GM19452 (cell line): ENCODE measurements around the gene IPCEF1.
A peak's percentile ranks its signal among the peaks of the same experiment; 100 is the strongest.
"Not testable (repeated sequence)": the region's sequence is repeated elsewhere in the genome, so short reads cannot be mapped to it uniquely, and the experiment has no call there.

Experiments
- ATAC-seq: cut with Tn5 transposase; IDR thresholded peaks from one replicate; pipeline ENCODE4 v1.9.1; 2021; ENCODE audit not compliant: unreplicated experiment

Gene IPCEF1

DNA sequence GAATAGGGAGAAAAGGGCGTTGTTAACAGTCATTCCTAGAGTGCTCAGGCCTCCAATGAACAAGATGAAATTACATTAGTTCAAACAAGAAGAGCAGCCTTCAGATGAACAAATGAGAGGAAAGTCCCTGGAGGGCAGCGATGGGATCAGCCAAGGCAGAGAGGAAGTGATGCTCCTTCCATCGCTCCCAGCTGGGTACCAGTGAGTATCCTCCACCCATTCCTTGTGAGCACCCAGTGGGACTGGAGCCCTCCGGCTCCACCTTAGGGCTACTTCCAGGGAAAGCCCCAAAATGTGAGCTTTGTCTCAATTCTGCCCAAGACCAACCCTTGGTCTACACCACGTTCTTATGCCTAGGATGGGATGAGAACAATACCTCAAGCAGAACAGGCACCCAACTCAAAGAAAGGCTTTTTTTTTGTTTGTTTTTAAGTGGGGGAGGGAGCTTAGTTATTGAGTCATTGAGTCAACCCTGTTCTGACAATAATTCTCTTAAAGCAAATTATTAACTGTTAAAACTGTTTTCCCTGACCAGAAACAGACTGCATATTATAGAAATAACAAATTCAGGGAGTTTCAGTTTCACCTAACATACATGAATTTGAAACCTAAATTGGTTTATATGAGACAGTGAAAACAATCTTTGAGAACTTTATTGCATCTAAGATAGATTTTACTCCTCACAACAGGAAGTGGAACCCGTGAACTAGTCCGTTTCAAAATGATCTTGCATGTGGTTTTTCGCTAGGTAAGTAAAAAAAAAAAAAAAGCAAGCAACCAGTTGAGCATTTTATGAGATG, 106.9 kb downstream of the IPCEF1 start:
- peak; percentile 62 for ATAC-seq

DNA sequence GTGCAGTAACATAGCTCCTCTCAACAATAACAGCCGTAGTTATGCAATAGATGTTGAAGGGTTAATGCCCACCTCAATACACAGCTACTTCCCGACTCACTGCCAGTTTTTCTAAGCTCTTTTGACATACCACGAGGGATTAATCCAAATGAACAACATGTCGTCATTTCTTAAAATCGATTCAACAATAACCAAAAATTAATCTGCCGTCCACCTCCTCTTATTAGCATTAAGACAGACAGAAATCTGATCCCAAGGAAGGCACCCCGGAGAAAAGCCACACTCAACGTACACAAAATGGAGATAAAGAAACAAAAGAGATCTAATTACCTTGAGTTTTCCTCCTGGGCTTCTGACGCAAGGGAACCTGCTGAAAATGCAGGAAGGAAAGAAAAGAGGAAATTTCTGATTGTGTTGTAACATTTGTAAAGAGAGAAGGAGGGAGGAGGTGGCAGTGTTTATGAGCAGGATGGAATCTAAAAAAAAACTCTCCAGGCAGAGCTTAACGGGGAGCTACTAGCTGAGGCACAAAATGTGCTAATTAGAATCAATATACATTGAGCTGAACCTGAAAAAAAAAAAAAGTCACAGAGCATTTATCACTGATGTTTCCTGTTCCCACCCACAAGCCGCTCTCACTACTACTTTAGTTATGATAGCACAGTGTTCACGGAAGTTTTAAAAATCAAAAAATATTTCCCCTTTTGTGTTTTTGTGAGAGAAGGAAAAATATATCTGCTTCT, 109.3 kb downstream of the IPCEF1 start:
- ATAC-seq = peak; percentile 37

DNA sequence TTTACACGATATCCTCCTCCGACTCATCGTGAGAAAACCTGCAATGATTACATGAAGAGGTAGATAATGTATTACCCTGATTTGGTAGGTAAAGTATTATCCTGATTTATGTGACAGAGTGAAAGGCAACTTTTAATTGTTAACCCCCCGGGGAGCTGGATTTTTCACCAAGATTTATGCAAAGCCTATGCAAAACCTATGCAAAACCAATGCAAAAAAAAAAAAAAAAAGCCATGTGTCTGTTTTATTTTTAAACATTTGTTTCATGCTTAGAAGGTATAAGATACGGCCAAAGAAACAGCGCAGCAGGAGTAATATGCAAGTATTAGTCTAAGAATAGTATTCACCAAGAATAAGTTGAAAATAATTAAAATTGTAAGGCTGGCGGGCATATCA, 109.9 kb downstream of the IPCEF1 start:
- ATAC-seq = no peak

DNA sequence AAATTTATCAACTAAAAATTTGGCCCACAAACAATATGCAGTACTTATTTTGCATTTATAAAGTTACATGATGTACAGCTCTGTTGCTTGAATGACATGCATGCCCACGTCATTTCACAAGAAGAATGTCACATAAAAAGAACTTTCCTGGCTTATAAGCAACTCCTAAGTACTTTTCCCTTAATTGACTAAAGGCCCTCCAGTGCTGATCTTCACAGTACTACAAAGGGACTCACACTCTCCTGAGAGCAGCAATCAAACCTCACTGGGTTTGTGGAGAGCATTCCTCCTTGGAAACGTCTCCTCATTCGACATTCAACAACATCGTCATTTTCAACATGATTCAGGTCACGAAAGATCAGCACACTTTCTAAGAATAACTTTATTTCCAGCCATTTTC, 111.1 kb downstream of the IPCEF1 start:
- no peak for ATAC-seq

DNA sequence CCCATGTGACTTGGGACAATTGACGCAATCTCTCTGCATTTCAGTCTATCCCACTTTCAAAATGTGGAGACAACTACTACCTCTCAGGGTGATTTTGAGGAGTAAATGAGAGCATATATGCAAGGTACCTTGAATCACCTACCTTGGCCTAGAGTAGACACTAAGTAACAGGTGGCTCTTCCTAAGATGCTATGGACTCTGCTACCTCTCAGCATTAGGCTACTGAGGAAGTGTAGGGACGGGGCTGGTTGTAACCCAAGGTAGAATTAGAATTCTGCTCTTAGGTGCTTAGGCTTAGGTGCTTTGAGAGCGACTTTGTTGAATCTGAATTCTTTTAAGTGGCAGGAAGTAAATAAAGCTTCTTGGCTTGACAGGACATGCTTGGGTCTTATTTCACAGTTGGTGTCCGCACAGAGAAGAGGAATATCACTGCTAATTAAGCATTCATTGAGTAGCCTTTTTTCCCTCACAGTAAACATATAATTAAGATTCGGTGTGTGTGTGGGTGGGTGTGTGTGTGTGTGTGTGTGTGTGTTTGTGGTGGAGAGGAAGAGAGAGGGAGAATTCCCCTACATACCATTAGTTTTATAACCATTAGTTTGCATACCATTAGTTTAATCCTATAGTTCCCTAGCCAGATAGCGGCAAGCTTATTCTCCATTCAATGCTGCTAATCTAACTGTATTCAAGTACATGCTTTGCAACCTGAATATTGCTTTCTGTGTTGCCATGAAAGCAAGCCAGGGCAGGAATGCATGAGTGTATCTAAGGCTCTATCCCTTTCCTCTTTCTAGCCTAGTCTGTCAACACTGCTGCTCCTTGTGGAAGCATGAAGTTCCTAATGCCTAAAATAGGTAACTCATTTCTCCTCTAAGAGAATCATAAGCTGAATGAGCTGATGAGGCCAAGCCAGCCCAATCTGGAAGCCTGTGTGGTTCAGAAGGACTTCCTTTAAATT, 112.5 kb downstream of the IPCEF1 start:
- ATAC-seq = no peak

DNA sequence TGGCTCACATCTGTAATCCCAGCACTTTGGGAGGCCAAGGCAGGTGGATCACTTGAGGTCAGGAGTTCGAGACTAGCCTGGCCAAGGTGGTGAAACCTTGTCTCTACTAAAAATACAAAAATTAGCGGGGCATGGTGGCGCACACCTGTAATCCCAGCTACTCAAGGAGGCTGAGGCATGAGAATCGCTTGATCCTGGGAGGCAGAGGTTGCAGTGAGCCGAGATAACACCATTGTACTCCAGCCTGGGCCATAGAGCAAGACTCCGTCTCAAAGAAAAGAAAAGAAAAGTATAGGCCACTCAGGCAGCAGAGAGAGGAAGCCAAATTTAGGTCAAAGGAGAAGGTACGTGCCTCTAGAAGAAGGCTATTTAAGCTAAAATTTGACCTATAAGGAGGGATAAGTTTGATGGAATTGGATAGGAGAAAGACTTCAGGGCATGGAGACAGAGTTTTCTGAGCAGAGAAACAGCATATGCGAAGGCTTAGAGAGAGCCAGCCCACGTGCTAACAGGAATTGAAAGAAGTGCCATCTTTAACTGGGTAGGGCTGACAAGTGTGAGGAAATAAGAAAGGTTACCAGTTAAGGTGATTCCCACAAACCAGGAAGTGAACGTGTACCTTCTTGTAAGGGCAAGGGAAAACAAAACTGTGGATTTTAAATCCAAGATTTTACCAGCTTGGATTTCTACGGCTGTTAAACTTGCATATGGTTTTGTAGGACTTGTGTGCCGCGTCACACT, 113.8 kb downstream of the IPCEF1 start:
- ATAC-seq = no peak

DNA sequence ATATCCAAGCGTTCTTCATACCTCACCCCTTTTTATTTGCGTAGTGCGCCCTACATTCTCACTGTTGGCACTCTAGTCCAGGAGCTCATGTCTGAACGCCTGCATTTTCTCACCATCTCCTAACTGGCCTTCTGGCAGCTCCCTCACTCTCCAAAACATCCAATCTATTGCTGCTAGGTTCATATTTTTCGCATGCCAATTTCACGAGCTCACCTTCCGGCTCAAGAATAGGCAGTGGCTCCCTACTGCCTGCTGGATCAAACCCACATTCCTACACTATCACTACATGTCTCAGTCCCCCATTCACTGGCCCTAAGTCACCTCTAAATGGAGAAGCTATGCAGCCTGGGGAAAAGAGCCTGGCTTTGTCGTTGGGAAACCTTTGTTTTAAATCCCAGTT, 115.0 kb downstream of the IPCEF1 start:
- no peak for ATAC-seq

DNA sequence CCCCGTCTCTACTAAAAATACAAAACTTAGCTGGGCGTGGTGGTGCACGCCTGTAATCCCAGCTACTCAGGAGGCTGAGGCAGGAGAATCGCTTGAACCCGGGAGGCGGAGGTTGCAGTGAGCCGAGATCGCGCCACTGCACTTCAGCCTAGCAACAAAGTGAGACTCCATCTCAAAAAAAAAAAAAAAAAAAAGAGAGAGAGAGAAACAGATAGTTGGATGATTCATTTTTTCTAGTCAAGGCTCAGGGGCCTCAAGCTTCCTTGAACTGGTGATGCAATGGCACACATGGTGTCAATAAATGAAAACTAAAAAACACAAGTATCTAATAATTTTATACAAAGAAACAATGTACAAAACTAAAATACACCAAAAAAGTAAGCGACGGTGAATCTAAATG, 115.5 kb downstream of the IPCEF1 start:
- ATAC-seq = not testable (repeated sequence)

DNA sequence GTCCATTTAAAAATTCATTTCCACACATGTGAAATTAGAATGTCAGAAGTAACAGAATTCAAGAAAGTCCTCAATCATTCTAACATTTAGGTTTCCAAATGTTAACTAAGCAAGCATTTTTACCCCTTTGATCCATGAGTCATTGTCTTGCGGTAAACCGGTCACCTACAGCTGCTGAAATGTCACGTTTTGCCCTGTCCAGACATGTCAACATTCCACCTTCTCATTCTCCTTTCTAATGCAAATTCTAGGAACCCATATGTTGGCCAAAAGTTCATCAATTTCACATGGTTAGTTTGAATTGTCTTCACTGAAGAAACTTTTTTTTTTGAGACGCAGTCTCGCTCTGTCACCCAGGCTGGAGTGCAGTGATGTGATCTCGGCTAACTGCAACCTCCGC, 117.2 kb downstream of the IPCEF1 start:
- ATAC-seq = no peak

DNA sequence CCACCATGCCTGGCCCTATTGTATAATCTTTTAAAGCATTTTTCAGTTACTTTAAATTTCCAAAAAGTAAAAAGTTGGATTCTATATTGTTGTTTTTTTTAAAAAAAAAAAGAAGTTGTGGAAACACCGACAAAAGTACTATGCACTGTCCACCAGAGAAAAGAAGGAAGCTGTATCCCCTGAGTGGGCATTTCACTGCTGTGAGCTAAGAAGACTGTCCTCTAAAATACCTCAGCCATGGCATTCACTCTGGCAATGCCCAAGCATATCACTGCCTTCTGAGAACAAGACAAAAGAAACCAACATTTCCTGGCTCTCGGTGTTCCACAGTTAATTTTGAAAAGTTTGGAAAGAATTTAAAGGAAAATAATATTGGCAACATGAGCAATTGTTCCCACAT, 117.8 kb downstream of the IPCEF1 start:
- ATAC-seq = no peak

DNA sequence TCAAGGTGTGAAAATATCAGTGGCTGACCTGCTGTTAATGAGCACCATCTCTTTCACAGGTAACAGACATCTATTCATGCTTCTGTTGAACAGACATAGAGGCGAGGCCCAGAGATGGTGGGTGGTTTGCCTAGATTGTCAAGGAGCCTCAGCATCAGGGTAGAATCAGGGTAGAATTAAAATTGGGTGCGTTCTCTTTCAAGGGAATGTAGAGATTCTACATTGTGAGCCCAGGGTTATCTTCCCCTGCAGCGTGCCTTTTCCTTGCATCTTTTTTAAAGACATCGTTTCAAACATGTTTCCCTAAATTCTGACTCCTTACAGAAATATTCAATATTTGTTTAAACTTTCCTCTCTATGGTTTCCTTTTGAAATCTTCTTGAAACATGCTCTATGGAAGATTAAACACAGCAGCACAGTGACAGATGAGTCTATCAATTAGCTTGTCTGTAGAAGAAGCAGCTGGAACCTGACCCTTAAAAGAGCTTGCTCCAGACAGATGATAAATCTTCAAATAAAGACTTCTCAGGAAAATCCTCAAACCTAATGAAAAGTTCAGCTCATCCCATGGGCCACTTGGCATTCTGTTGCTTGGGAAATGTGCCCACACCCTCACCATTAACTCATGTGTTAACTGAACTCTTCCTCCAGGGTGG, 119.8 kb downstream of the IPCEF1 start:
- no peak for ATAC-seq

DNA sequence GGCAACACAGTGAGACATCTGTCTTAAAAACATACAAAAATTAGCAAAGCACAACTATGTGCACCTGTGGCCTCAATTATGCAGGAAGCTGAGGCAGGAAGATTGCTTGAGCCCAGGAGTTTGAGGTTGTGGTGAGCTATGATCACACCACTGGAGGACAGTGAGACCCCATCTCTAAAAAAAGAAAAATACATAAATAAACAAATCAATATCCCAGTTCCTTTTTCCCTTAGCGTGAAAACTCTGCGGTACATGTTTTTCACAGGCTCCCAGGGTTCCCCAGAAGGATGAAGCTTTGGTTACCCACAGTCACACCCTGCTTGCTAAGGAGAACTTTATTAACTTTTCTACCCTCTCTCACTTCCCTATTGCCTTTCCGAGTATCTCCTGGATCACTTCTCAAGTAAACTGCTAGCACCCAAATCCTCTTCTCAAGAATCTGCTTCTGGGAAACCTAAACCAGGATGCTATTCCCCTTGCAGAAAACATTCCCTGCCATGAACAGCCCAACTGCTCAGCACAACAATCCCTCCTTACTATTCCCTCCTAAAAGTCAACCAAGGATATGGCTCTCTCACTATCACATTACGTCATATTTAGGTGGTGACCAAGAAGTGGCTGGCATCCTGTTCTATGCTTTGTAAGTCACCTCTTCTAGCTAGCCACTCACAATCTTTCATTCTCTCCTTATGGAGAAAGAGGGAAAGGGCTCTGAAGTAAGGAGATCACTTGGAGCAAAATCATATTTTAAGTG, 122.4 kb downstream of the IPCEF1 start:
- ATAC-seq = peak; percentile 61

DNA sequence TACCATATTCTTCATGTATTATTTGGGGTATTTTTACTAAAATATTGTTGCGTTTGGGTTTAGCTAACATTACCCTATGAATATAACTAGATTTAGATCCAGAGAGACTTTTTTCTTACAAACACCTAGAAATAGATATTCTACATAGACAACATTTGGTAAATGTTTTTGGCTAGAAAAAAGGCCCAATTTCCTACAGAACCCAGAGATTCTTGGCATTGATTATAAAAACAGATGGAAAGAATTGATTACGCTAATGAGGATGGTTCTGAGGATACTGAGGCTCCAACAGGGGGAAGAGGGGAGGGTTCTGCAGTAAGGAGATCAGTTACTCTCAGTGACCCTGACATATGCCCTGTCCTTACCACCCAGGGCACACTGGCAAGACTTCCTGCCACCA, 123.2 kb downstream of the IPCEF1 start:
- ATAC-seq = no peak

DNA sequence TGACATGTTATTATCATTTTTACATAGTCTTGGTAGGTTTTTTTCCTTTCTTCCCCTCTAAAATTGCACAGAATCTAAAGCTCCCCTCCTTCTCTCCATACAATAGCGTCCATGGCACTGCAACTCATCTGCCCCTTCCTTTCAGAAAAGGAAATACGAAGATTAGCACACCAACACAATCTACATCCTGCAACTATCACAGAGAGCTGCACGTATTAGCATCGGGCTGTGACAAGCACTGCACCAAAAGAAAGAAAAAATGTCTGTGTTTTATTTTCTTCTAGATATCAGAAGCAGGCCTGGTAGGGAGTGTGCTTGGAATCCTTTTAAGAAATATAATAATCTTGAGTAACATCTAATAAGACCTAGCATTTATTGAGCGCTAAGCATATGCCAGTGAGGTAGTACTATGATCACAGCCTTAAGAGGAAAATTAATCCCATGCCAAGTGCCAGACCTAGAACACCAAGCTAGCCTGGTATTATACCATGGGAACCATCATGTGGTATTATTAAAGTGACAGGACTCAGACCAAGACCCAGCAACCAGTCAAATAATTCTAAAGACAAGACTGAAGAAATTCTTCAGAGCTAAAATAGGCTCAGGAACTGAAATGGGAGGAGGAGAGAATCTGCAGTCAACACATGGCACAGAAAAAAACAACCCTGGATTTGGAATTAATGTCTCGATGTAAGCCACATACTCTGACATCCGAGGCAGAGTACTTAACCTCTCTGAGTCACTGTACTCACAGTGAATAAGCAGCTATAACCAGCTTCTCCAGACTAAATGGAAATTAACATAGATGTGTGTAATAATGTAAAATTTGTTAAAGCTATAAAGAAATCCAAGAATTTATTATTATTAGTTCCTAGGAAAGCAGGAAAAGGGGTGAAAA, 124.3 kb downstream of the IPCEF1 start:
- ATAC-seq = no peak

DNA sequence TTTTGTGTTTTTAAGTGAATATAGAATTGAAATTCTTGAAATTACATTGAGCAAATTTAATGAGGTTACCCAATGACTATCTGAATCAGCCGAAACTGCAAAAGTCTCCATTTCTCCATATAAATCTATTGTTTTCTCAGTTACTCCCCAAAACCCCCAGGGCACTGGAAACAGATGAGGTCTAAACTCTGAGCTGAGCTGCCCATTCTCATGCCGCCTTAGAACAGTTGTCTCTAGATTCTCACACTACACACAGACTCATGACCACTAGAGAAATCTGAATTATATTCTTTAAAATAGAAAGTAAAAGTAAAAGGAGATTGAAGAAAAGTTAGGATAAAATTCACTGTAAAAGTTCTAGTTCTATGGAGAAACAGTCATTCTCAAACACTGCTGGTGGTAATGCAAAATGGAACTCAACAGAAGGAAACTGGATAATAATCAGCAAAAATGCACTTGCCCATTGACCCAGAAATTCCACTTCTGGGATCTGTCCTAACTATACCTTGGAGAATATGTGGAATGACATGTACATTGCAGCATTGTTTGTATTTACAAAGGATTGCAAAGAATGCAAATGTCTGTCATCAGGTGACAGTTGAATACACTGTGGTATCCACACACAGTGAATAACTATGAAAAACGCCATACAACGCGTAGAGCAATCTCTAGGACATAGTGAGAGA, 125.5 kb downstream of the IPCEF1 start:
- ATAC-seq = no peak

DNA sequence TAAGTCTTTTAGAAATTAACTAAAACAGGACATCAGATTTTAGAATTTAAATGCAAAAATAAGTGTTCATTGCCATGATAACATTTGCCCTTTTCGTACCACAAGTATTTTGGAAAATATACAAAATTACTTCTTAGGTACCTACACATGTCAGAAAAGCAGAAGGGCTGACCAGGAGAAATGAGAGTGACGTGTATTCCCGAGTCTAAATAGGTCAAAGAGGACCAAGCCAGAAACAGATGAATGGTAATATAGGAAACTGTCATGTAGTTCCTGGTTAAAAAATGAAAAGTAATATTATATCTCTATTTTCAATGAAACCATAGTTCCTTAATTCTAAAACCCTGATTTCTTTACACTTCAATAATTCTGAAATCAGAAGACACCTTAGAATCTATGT, 126.2 kb downstream of the IPCEF1 start:
- no peak for ATAC-seq

DNA sequence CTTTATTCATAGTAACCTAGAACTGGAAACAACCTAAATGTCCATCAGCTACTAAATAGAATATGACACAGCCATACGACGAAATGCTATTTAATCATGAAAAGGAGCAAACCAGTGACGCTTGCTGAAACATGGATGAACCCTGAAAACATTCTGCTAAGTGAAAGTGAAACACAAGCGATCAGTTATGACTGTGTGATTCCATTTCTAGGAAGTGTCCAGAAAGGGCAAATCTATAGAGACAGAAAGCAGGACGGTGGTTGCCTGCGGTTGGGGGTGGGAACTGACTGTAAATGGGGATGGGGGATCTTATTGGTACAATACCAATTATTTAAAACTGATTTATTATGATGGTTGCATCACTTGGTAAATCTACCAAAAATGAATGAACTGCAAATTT, 126.8 kb downstream of the IPCEF1 start:
- ATAC-seq = peak; percentile 62

DNA sequence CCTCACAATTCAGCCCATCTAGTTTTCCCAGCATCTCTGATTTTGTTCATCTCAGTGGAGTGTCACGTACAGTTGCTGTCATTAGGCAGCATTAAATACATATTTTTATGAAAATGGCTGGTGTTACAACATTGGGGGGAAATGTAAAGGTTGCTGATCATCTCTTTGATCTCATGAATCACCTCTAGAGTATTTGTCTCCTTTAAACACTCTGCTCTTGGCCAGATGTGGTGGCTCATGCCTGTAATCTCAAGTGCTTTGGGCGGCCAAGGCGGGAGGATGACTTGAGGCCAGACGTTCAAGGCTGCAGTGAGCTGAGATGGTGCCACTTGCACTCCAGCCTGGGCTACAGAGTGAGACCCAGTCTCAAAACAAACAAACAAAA, 128.1 kb downstream of the IPCEF1 start:
- ATAC-seq = no peak
